Calu3 (cell line): ENCODE measurements around the gene SLC7A4. TPM values are rescaled to one million over a fixed set of nuclear protein-coding genes. Genes with fewer than 3 reads are reported as not detected.

ENCODE experiments used
- BruUV-seq: library from RNA; stranded (reverse); fragments of 400-500 nt; replicated peaks from 2 replicates; lab custom pipeline; 2021; lab: Mats Ljungman, UMichigan
- CTCF ChIA-PET: fragments of 300-600 bp; sonication (Branson Sonifier 250); formaldehyde crosslinking; loops from one replicate; lab custom pipeline; 2022; ENCODE audit warnings: antibody characterized with exemption; lab: Charles Lee
- DNase-seq: peaks from one replicate; pipeline ENCODE4 v3.0.0; 2022
- H3K27ac Mint-ChIP-seq: one replicate; pipeline ENCODE4 v1.8.0; 2022; ENCODE audit warnings: mixed read lengths; ENCODE audit not compliant: unreplicated experiment
- H3K27me3 Mint-ChIP-seq: one replicate; pipeline ENCODE4 v1.8.0; 2022; ENCODE audit warnings: mixed read lengths; ENCODE audit not compliant: unreplicated experiment
- H3K36me3 Mint-ChIP-seq: one replicate; pipeline ENCODE4 v1.8.0; 2022; ENCODE audit warnings: mild to moderate bottlenecking, moderate library complexity, mixed read lengths; ENCODE audit not compliant: insufficient read depth, unreplicated experiment
- H3K4me1 Mint-ChIP-seq: one replicate; pipeline ENCODE4 v1.8.0; 2022; ENCODE audit warnings: mild to moderate bottlenecking, low read depth, mixed read lengths; ENCODE audit not compliant: unreplicated experiment
- H3K4me3 Mint-ChIP-seq: one replicate; pipeline ENCODE4 v1.8.0; 2022; ENCODE audit warnings: mild to moderate bottlenecking, low read depth, moderate library complexity, mixed read lengths; ENCODE audit not compliant: unreplicated experiment
- H3K9me3 Mint-ChIP-seq: one replicate; pipeline ENCODE4 v1.8.0; 2022; ENCODE audit warnings: low read depth, mixed read lengths; ENCODE audit not compliant: unreplicated experiment
- intact Hi-C: fragments of 100-400 bp; cut with micrococcal nuclease; formaldehyde crosslinking; loops from one replicate; pipeline ENCODE4 v1.10.0; 2022; ENCODE audit not compliant: unreplicated experiment
- total RNA-seq: library from RNA; stranded (reverse); gene quantifications from 2 replicates; pipeline ENCODE4 v1.2.3, GENCODE V29; 2022
- TF ChIP-seq, protein P1 (sequence below): fragments of 200-600 bp; IDR thresholded peaks from one replicate; pipeline ENCODE4 v1.8.0; 2022; ENCODE audit warnings: antibody characterized with exemption; ENCODE audit not compliant: unreplicated experiment

SLC7A4 gene
- total RNA-seq, 1 experiment from 2014 or later, result 0.14 TPM

DNA sequence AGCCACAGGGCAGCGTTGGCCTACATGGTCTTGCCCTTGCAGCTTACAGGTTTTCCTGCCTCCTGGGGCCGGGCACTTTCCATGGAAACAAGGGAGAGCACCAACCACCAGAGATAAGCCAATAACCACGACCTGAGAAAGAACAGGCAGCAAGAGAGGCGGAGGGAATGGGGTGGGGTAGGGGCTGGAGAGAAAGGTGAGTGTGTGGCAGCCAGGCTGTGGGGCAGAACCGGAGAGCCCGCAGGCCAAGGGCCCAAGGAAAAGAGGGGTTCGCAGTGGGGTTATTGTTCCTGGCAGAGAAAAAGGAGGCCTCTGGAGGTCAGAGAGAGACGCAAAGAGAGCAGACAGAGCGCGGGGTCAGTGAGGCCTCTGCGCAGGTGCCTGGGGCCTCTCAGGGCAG is 46.6 kb upstream of the SLC7A4 start:
- no peak for DNase-seq
- no peak overlapping the region for H3K27ac Mint-ChIP-seq
- no peak overlapping the region for H3K4me3 Mint-ChIP-seq
- CTCF ChIA-PET, result no interaction called here
- intact Hi-C loops, result no loop called here
- no peaks in the 10 kb centered on the region for H3K4me1 Mint-ChIP-seq
- peaks cover 13% of the 10 kb centered on the region for H3K27me3 Mint-ChIP-seq
- no TSS peak for BruUV-seq
- TF ChIP-seq, protein P1, sequence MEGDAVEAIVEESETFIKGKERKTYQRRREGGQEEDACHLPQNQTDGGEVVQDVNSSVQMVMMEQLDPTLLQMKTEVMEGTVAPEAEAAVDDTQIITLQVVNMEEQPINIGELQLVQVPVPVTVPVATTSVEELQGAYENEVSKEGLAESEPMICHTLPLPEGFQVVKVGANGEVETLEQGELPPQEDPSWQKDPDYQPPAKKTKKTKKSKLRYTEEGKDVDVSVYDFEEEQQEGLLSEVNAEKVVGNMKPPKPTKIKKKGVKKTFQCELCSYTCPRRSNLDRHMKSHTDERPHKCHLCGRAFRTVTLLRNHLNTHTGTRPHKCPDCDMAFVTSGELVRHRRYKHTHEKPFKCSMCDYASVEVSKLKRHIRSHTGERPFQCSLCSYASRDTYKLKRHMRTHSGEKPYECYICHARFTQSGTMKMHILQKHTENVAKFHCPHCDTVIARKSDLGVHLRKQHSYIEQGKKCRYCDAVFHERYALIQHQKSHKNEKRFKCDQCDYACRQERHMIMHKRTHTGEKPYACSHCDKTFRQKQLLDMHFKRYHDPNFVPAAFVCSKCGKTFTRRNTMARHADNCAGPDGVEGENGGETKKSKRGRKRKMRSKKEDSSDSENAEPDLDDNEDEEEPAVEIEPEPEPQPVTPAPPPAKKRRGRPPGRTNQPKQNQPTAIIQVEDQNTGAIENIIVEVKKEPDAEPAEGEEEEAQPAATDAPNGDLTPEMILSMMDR, result no peak
- no peaks in the 10 kb centered on the region for H3K9me3 Mint-ChIP-seq
- no peaks in the 10 kb centered on the region for H3K36me3 Mint-ChIP-seq

DNA sequence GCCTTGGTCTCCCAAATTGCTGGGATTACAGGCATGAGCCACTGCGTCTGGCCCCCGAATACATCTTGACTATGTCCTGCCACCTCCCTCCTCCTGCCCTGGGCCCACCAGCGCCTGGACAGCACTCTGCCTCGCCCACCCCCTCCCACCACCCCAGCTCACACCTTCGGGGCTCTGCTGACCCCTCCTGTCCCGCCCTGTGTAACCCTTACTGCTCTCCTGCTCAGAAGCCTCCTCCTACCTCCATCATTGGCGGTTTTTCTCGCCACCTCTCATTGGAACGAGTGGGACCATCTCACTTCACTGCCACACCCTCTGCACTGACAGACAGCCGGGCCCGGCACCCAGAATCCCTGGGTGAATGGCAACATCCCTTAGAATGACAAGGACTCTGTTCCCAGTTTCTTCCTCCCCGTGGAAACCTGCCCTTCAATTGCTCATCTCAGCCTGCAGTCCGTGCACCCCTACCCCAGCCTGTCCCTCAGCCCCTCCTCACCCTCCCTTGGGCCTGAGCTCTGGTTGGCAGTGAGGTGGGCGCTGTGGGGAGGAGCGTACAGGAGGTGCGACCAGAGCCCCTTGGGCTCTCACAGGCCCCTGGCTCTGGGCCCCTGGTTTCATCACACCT is 45.6 kb upstream of the SLC7A4 start:
- Mint-ChIP-seq H3K4me3 (no peak overlapping the region), H3K27ac (no peak overlapping the region), H3K9me3 (no peaks in the 10 kb centered on the region), H3K4me1 (no peaks in the 10 kb centered on the region), H3K27me3 (peaks cover 13% of the 10 kb centered on the region), H3K36me3 (no peaks in the 10 kb centered on the region)
- CTCF ChIA-PET, result no interaction called here
- intact Hi-C loops, result no loop called here
- no peak for DNase-seq
- no TSS peak for BruUV-seq
- TF ChIP-seq, protein P1, result no peak

DNA sequence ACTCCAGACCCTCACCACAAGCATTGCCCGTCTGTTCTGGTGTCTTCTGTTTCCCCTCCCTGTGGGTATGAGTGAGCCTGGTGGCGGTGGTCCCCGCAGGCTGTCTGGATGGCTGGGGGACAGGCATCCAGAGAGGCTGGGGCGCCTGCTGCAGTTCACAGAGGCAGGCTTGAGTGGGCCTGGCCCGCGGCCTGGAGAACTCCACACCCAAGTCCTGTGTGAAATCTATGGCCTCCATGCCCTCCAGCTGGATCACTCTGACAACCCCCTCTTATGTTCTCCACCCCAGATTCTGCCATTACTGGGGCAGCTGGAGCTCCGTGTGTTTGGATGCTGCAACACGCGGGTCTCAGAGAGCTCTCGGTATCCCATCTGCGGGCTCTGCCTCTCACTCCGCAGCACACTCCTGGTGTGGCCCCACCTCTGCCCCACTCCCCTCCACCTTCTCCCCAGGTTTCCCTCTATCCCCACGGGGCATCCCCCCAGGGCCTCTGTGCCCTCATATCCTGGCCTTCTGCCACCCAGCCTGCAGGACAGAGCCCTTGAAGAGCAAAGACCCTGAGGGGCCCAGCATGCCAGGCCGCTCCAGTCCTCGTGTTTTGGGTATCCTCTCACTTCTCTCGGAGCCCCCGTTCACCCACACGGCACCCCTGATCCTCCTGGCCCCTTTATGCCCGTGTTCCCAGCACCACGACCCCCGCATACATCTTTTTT is 44.7 kb upstream of the SLC7A4 start:
- H3K4me3 Mint-ChIP-seq, result no peak overlapping the region
- H3K27me3 Mint-ChIP-seq, result peaks cover 22% of the 10 kb centered on the region
- no peak for DNase-seq
- intact Hi-C loops, result no loop called here
- H3K36me3 Mint-ChIP-seq, result no peaks in the 10 kb centered on the region
- no TSS peak for BruUV-seq
- CTCF ChIA-PET, result no interaction called here
- TF ChIP-seq, protein P1, result no peak
- H3K4me1 Mint-ChIP-seq, result no peaks in the 10 kb centered on the region
- no peak overlapping the region for H3K27ac Mint-ChIP-seq
- no peaks in the 10 kb centered on the region for H3K9me3 Mint-ChIP-seq

DNA sequence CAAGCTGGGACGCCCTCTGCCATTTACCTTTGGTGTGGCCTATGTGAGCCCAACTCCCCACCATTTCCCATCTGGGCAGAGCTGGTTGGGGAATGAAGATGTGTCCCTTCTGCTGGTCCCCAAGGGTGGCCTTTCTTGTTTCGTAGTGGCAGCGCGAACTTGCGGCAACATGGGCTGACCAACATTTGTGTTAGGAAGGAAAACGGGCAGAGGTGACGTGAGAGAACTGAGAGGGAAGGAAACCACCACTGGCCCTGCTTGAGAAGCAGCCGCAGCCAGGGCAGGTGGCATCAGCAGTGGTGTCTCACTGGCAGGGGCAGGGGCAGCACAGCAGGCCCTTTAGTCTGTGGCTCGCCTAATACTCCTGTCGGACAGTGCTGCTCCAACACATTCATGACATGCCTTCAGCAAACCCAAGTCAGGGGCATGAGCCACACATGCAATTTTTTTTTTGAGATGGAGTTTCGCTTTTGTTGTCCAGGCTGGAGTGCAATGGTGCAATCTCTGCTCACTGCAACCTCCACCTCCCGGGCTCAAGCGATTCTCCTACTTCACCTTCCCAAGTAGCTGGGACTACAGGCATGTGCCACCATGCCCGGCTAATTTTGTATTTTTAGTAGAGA is 43.3 kb upstream of the SLC7A4 start:
- H3K9me3 Mint-ChIP-seq, result no peaks in the 10 kb centered on the region
- no peak for DNase-seq
- no peak overlapping the region for H3K27ac Mint-ChIP-seq
- no peak overlapping the region for H3K4me3 Mint-ChIP-seq
- intact Hi-C loops, result no loop called here
- peaks cover 27% of the 10 kb centered on the region for H3K27me3 Mint-ChIP-seq
- H3K36me3 Mint-ChIP-seq, result no peaks in the 10 kb centered on the region
- no TSS peak for BruUV-seq
- no peaks in the 10 kb centered on the region for H3K4me1 Mint-ChIP-seq
- CTCF ChIA-PET, result no interaction called here
- TF ChIP-seq, protein P1, result no peak
